Fibroblast of lung (primary cell): ENCODE data around the gene PSMC3.

Experiments used
- CTCF ChIP-seq, 2 donors: IDR thresholded peaks in 1 of 2; conservative IDR thresholded peaks in 1 of 2; 1 replicate in 1 of 2; 2 replicates in 1 of 2; pipeline ENCODE4 v1.5.1; 2011 to 2012; ENCODE audit warnings: low read length in 2 of 2, control low read depth in 1 of 2, inconsistent platforms in 1 of 2, low read depth in 1 of 2, mild to moderate bottlenecking in 1 of 2
- EZH2 ChIP-seq: IDR thresholded peaks from 2 replicates; pipeline ENCODE4 v1.5.1; 2012; ENCODE audit warnings: low read length, control low read depth, mild to moderate bottlenecking; ENCODE audit errors: missing control alignments

DNA sequence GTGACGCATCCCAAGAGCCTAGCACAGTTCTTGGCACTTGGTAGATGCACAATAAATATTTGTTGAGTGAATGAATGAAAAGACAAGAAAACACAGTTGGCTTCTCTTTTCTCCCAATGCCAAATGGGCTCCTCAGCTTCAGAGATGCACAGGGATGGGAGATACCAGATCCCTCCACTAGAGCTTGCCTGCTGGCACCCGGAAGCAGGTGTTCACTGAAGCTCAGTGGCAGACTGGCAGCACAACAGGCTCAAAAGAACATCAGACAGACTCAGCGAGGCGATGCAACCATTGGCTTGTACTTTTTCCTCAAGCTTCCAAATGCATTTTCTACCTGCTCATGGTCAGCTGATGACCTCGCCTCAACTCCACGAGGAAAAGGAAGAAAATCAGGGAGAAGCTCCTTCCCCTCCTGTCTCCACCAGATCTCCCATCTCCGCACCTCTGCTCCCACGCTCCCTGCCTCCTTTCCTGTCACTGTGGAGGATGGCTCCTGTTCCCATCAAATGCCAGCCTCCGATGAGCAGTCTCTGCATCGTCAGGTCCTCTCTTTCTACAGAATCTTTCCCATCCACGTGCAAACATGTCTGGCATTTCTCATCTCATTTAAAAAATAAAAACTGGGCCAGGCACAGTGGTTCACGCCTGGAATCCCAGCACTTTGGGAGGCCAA, 16.9 kb upstream of the PSMC3 start:
- TF ChIP-seq CTCF (conservative IDR thresholded peaks at IDR 0.05 in 1 of 2, IDR thresholded peaks at IDR 0.05 in 1 of 2; ENCODE audit: low read depth in 1 of 2, low read length in 2 of 2) (no peak), EZH2 (no peak)
